Smooth muscle cell (in vitro differentiated cells): ENCODE results near the gene BICD2. TPM values are rescaled to one million over a fixed set of nuclear protein-coding genes. Genes with fewer than 3 reads are reported as not detected.

Source experiments
- DNase-seq: peaks from one replicate; lab custom pipeline; 2025; ENCODE audit not compliant: unreplicated experiment; lab: John Stamatoyannopoulos, UW
- H2AFZ ChIP-seq: fragments of 200-600 bp; sonication (generic); 2 replicates; pipeline ENCODE4 v1.6.0; 2016; ENCODE audit warnings: antibody characterized with exemption, low read depth, mild to moderate bottlenecking
- H3F3A ChIP-seq: fragments of 200-600 bp; sonication (generic); 2 replicates; pipeline ENCODE4 v1.6.0; 2017; ENCODE audit warnings: antibody characterized with exemption, low read depth
- H3K27ac ChIP-seq: fragments of 200-600 bp; sonication (generic); 2 replicates; pipeline ENCODE4 v1.5.1; 2016; ENCODE audit warnings: low read depth, mild to moderate bottlenecking
- H3K27me3 ChIP-seq: fragments of 200-600 bp; sonication (generic); 2 replicates; pipeline ENCODE4 v1.6.1; 2016; ENCODE audit warnings: low read depth, mild to moderate bottlenecking
- H3K36me3 ChIP-seq: fragments of 200-600 bp; sonication (generic); 2 replicates; pipeline ENCODE4 v1.5.1; 2016; ENCODE audit warnings: low read depth
- H3K4me1 ChIP-seq: fragments of 200-600 bp; sonication (generic); 2 replicates; pipeline ENCODE4 v1.5.1; 2016; ENCODE audit warnings: low read depth
- H3K4me2 ChIP-seq: fragments of 200-600 bp; sonication (generic); 2 replicates; pipeline ENCODE4 v1.6.0; 2016; ENCODE audit warnings: mild to moderate bottlenecking
- H3K4me3 ChIP-seq: fragments of 200-600 bp; sonication (generic); 2 replicates; pipeline ENCODE4 v1.5.1; 2016; ENCODE audit warnings: mild to moderate bottlenecking
- H3K79me2 ChIP-seq: fragments of 200-600 bp; sonication (generic); 2 replicates; pipeline ENCODE4 v1.6.0; 2016; ENCODE audit warnings: low read depth, mild to moderate bottlenecking
- H3K9ac ChIP-seq: fragments of 200-600 bp; sonication (generic); 2 replicates; pipeline ENCODE4 v1.6.0; 2016; ENCODE audit warnings: low read depth
- H3K9me3 ChIP-seq: fragments of 200-600 bp; sonication (generic); replicated peaks from 2 replicates; pipeline ENCODE4 v1.5.1; 2016; ENCODE audit warnings: low read depth
- H4K20me1 ChIP-seq: fragments of 200-600 bp; sonication (generic); 2 replicates; pipeline ENCODE4 v1.6.0; 2016; ENCODE audit warnings: low read depth
- WGBS: methylation state at CpG from one replicate; pipeline ENCODE4 v1.1.7; 2016; ENCODE audit warnings: low lambda C conversion rate; 5-methylcytosine and 5-hydroxymethylcytosine counted together
- polyA plus RNA-seq: library from polyadenylated mRNA; unstranded; fragments of >200 nt; fragmentation: Nextera tagmentation; extraction: Ambion mirVana; gene quantifications from 2 replicates; pipeline ENCODE4 v1.2.1, GENCODE V29; 2016
- total RNA-seq: library from RNA; depleted of rRNA; stranded (reverse); fragments of >200 nt; gene quantifications from 2 replicates; pipeline ENCODE4 v1.2.3, GENCODE V29; 2014
- TF ChIP-seq, protein P1 (sequence below): fragments of 200-600 bp; sonication (generic); IDR thresholded peaks from 2 replicates; pipeline ENCODE4 v1.5.1; 2017; ENCODE audit warnings: borderline replicate concordance, mild to moderate bottlenecking, antibody characterized with exemption; ENCODE audit not compliant: insufficient read depth, poor library complexity, severe bottlenecking

Gene BICD2
- total and polyA plus RNA-seq, 2 experiments from 2014 or later: 28.1 to 29.1 TPM

DNA sequence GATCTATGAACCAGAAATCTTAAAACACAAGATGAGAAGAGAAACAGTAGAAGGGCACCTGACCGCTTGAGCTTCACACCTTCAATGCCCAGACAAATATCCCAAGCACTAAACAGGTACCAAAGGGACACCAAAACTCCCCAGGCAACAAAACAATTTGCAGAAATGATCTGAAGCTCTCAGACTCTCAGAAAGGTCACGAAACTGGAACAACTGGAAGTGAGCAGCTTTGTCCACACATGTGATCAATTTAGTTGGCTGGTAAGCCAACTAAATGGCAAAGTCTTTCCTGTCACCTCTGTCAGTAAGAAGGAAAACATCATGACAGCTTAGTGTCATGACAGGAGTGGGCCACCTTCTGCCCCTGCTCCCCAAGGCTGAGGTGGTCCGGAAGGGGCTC is 98.8 kb downstream of the BICD2 start:
- TF ChIP-seq, protein P1, sequence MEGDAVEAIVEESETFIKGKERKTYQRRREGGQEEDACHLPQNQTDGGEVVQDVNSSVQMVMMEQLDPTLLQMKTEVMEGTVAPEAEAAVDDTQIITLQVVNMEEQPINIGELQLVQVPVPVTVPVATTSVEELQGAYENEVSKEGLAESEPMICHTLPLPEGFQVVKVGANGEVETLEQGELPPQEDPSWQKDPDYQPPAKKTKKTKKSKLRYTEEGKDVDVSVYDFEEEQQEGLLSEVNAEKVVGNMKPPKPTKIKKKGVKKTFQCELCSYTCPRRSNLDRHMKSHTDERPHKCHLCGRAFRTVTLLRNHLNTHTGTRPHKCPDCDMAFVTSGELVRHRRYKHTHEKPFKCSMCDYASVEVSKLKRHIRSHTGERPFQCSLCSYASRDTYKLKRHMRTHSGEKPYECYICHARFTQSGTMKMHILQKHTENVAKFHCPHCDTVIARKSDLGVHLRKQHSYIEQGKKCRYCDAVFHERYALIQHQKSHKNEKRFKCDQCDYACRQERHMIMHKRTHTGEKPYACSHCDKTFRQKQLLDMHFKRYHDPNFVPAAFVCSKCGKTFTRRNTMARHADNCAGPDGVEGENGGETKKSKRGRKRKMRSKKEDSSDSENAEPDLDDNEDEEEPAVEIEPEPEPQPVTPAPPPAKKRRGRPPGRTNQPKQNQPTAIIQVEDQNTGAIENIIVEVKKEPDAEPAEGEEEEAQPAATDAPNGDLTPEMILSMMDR: no peak
- Histone ChIP-seq H3K4me2 (no peak overlapping the region), H3F3A (peaks cover 5% of the 10 kb centered on the region), H3K27ac (peak overlapping the region; percentile 11), H3K9me3 (no peaks in the 10 kb centered on the region), H2AFZ (no peak overlapping the region), H3K9ac (no peak overlapping the region), H3K4me3 (no peak overlapping the region), H3K36me3 (no peaks in the 10 kb centered on the region), H3K79me2 (peaks cover 89% of the 10 kb centered on the region), H4K20me1 (peaks cover 81% of the 10 kb centered on the region), H3K4me1 (peaks cover 7% of the 10 kb centered on the region), H3K27me3 (no peaks in the 10 kb centered on the region)
- no peak for DNase-seq
- WGBS: 89% methylated on average over 3 of the region's 3 CpGs

DNA sequence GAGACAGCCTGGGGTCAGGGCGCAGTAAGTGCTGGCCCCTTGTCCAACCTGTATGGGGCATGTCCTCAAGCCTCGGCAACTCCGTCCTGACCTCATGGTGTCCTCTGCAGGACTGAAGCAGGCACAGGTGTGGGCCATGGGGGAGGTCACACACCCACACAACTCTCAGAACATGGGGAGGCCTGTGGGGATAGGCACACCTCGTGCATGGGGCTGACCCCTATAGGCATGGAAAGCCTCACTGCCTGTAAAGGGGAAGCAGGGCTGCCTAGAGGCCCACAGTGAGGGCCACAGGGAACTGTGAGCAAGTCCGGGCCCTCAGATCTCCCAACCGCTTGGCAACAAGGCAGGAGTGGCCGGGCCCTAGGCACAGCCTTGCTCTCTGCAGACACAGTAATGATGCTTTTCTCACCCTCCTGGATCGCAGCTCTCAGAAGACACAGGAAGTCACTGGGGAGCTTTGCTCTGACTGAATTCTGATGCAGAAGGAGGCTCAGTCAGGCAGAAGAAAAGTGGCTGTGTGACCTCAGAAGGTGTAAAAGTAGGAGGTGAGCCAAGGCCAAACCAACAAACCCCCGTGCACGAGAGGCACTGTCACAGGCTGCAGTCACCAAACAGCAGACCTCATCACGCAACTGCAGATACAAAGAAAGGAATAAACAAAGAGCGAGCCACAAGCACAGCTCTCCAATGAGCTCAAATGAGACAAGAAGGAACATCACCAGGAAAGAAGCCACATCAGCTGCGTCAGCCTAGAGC is 100.1 kb downstream of the BICD2 start:
- WGBS: 87% methylated on average over 13 of the region's 13 CpGs
- Histone ChIP-seq H3F3A (no peaks in the 10 kb centered on the region), H3K79me2 (peaks cover 98% of the 10 kb centered on the region), H4K20me1 (peaks cover 93% of the 10 kb centered on the region), H3K4me3 (no peak overlapping the region), H3K27me3 (no peaks in the 10 kb centered on the region), H2AFZ (no peak overlapping the region), H3K9ac (no peak overlapping the region), H3K9me3 (no peaks in the 10 kb centered on the region), H3K4me2 (no peak overlapping the region), H3K4me1 (peaks cover 10% of the 10 kb centered on the region), H3K27ac (peak overlapping the region; percentile 23), H3K36me3 (no peaks in the 10 kb centered on the region)
- no peak for DNase-seq
- TF ChIP-seq, protein P1: no peak

DNA sequence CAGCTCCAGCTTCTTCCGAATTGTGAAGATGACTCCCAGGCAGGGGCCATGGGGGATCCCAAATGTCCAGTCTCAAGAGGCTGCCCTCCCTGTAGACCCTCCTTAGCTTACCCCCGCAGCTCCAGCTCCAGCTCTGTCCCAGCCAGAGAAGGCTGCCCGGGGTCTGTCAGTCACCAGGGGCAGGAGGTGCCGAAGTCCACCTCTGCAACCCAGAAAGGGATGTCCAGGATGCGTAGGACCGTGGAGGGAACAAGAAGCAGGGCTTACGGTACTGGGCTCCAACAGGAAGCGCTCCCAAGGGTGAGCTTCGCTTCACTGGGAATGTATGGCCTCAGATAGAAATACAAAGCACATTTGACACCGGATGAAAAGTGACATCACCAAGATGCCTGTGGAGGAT is 100.7 kb downstream of the BICD2 start:
- no peak overlapping the region for H2AFZ ChIP-seq
- peaks cover 98% of the 10 kb centered on the region for H3K79me2 ChIP-seq
- H3K9ac ChIP-seq: no peak overlapping the region
- H3K9me3 ChIP-seq: no peaks in the 10 kb centered on the region
- TF ChIP-seq, protein P1: no peak
- no peaks in the 10 kb centered on the region for H3F3A ChIP-seq
- no peaks in the 10 kb centered on the region for H3K27me3 ChIP-seq
- H3K36me3 ChIP-seq: no peaks in the 10 kb centered on the region
- no peak overlapping the region for H3K4me2 ChIP-seq
- H3K4me1 ChIP-seq: peaks cover 13% of the 10 kb centered on the region
- H4K20me1 ChIP-seq: peaks cover 99% of the 10 kb centered on the region
- 94% methylated on average over 10 of the region's 10 CpGs for WGBS
- no peak overlapping the region for H3K4me3 ChIP-seq
- no peak for DNase-seq
- no peak overlapping the region for H3K27ac ChIP-seq

DNA sequence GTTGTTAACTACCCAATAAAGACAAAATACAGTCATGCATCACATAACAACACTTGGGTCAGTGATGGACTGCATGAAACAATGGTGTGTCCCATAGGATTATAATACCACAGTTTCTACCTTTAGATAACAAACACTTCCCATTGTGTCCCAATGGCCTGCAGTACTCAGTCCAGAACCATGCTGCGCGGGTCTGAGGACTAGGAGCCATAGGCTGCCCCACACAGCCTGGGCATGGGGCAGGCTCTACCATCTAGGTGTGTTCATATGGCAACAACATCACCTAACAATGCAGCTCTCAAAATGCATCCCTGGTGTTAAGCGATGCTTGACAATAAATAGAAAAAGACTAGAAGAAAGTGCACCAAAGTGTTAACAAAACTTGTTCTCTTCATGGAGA is 101.5 kb downstream of the BICD2 start:
- peaks cover 11% of the 10 kb centered on the region for H3K4me1 ChIP-seq
- H2AFZ ChIP-seq: no peak overlapping the region
- no peak overlapping the region for H3K27ac ChIP-seq
- peaks cover 100% of the 10 kb centered on the region for H4K20me1 ChIP-seq
- no peak overlapping the region for H3K4me2 ChIP-seq
- no peaks in the 10 kb centered on the region for H3K27me3 ChIP-seq
- no peak for DNase-seq
- H3K9ac ChIP-seq: no peak overlapping the region
- no peaks in the 10 kb centered on the region for H3F3A ChIP-seq
- peaks cover 96% of the 10 kb centered on the region for H3K79me2 ChIP-seq
- TF ChIP-seq, protein P1: no peak
- no peaks in the 10 kb centered on the region for H3K36me3 ChIP-seq
- WGBS: 94% methylated on average over 3 of the region's 3 CpGs
- H3K4me3 ChIP-seq: no peak overlapping the region
- no peaks in the 10 kb centered on the region for H3K9me3 ChIP-seq
